Muscle of back (tissue), 11 donors: ENCODE results near the gene HTR3A. TPM values are rescaled to one million over a fixed set of nuclear protein-coding genes. Genes with fewer than 3 reads are reported as not detected.

ENCODE experiments used
- DNase-seq, 3 donors: peaks; one replicate each; pipeline versions ENCODE4 v3.0.0 to v3.0.0-alpha.2; 2013
- polyA plus RNA-seq, 10 donors: library from polyadenylated mRNA; unstranded; fragments of 120-200 nt; gene quantifications; one replicate each; pipeline ENCODE4 v1.2.1, GENCODE V29; 2013; ENCODE audit not compliant: insufficient read length in 10 of 10

The HTR3A gene
- polyA plus RNA-seq, 10 donors: 0.08 to 0.18 (median 0.16) TPM; not detected in 4

GRCh38 chr11:114017723-114018122 lies 42.8 kb downstream of the HTR3A start:
- no peak for DNase-seq

GRCh38 chr11:114019046-114019445 lies 44.1 kb downstream of the HTR3A start:
- DNase-seq: no peak

GRCh38 chr11:114019574-114019973 lies 44.7 kb downstream of the HTR3A start:
- DNase-seq: no peak

- DNase-seq: no peak
These were observed 50.5 kb downstream of the HTR3A start for GRCh38 chr11:114025329-114025907.

- DNase-seq: no peak
These were observed 51.4 kb downstream of the HTR3A start for GRCh38 chr11:114026355-114026754.

GRCh38 chr11:114027391-114027790 lies 52.5 kb downstream of the HTR3A start:
- DNase-seq: no peak

- DNase-seq: no peak
These were observed 53.0 kb downstream of the HTR3A start for GRCh38 chr11:114027926-114028325.

- no peak for DNase-seq
These were observed 56.5 kb downstream of the HTR3A start for GRCh38 chr11:114031246-114031966.

- no peak for DNase-seq
These were observed 57.0 kb downstream of the HTR3A start for GRCh38 chr11:114031967-114032320.

- no peak for DNase-seq
These were observed 58.2 kb downstream of the HTR3A start for GRCh38 chr11:114033066-114033465.

GRCh38 chr11:114033572-114033971 lies 58.7 kb downstream of the HTR3A start:
- no peak for DNase-seq

- no peak for DNase-seq
These were observed 60.0 kb downstream of the HTR3A start for GRCh38 chr11:114034956-114035355.

GRCh38 chr11:114036147-114036811 lies 61.4 kb downstream of the HTR3A start:
- DNase-seq: peak; percentile 55 to 87 (median 80)

GRCh38 chr11:114036958-114037357 lies 62.0 kb downstream of the HTR3A start:
- DNase-seq: no peak

GRCh38 chr11:114039551-114039950 lies 64.6 kb downstream of the HTR3A start:
- no peak for DNase-seq

Other genes starting within 250 kb of the HTR3A start
- gene ZW10, start 201.4 kb upstream of the HTR3A start, polyA plus RNA-seq: 10 to 100 TPM; 13.1 to 19.0 (median 15.9) TPM
- gene CLDN25, start 195.3 kb upstream of the HTR3A start, polyA plus RNA-seq: under 1 TPM in 5 of 10 donors, not detected in 5; 0.17 to 0.31 (median 0.22) TPM
- gene USP28, start 99.5 kb upstream of the HTR3A start, polyA plus RNA-seq: 100 to 1,000 TPM in 2 of 10 donors, 10 to 100 TPM in 8; 43.7 to 108 (median 76.8) TPM
- gene HTR3B, start 70.3 kb upstream of the HTR3A start, polyA plus RNA-seq: under 1 TPM in 5 of 10 donors, not detected in 5; 0.07 to 0.16 (median 0.08) TPM
- 10 to 100 TPM in 1 of 10 donors, 1 to 10 TPM in 9; 3.2 to 10.1 (median 5.9) TPM for gene ZBTB16, start 84.6 kb downstream of the HTR3A start, polyA plus RNA-seq